Keratinocyte (primary cell): ENCODE data around the gene PNISR. TPM values are rescaled to one million over a fixed set of nuclear protein-coding genes. Genes with fewer than 3 reads are reported as not detected.

Experiments used
- DNase-seq: peaks from one replicate; pipeline ENCODE4 v3.0.0-alpha.2; 2011; ENCODE audit warnings: low read depth, missing footprints, low spot score
- FAIRE-seq: peaks from 2 replicates; lab custom pipeline; 2011; peaks lifted over from hg19 to GRCh38; lab: Jason Lieb, UNC
- H2AFZ ChIP-seq: 2 replicates; pipeline ENCODE4 v1.6.0; 2012; ENCODE audit warnings: low read length, control low read depth, inconsistent platforms; ENCODE audit not compliant: control insufficient read depth
- H3K27ac ChIP-seq: 2 replicates; pipeline ENCODE4 v1.5.1; 2011; ENCODE audit warnings: low read length; ENCODE audit not compliant: control insufficient read depth, insufficient read depth
- H3K27me3 ChIP-seq: 3 replicates; pipeline ENCODE4 v1.6.0; 2011; ENCODE audit warnings: low read length; ENCODE audit not compliant: control insufficient read depth, insufficient read depth; ENCODE audit errors: extremely low read depth
- H3K36me3 ChIP-seq, 2 experiments: 2 replicates in 1 of 2; 3 replicates in 1 of 2; pipeline ENCODE4 v1.5.1; 2011; ENCODE audit warnings: low read length in 2 of 2, mild to moderate bottlenecking in 1 of 2; ENCODE audit not compliant: control insufficient read depth in 2 of 2, insufficient read depth in 2 of 2; ENCODE audit errors: extremely low read depth in 1 of 2
- H3K4me1 ChIP-seq: 3 replicates; pipeline ENCODE4 v1.5.1; 2011; ENCODE audit warnings: low read length; ENCODE audit not compliant: control insufficient read depth, insufficient read depth; ENCODE audit errors: extremely low read depth
- H3K4me2 ChIP-seq: 3 replicates; pipeline ENCODE4 v1.6.0; 2011; ENCODE audit warnings: low read depth, low read length; ENCODE audit not compliant: control insufficient read depth, insufficient read depth; ENCODE audit errors: extremely low read depth
- H3K4me3 ChIP-seq, 3 experiments: fragments of 200-600 bp in 1 of 3; sonication (generic) in 1 of 3; 2 replicates in 2 of 3; 3 replicates in 1 of 3; pipeline ENCODE4 v1.5.1; 2011 to 2016; ENCODE audit warnings: low read length in 3 of 3, mild to moderate bottlenecking in 3 of 3, control low read depth in 2 of 3, inconsistent platforms in 1 of 3, low read depth in 1 of 3, mixed read lengths in 1 of 3, mixed run types in 1 of 3, moderate library complexity in 1 of 3; ENCODE audit not compliant: control insufficient read depth in 2 of 3, insufficient read depth in 2 of 3; ENCODE audit errors: extremely low read depth in 1 of 3
- H3K79me2 ChIP-seq: 2 replicates; pipeline ENCODE4 v1.6.0; 2012; ENCODE audit warnings: low read length; ENCODE audit not compliant: control insufficient read depth, insufficient read depth
- H3K9ac ChIP-seq: 3 replicates; pipeline ENCODE4 v1.6.0; 2011; ENCODE audit warnings: low read length; ENCODE audit not compliant: control insufficient read depth, insufficient read depth; ENCODE audit errors: extremely low read depth
- H3K9me1 ChIP-seq: 3 replicates; pipeline ENCODE4 v1.6.0; 2011; ENCODE audit warnings: low read length; ENCODE audit not compliant: control insufficient read depth, insufficient read depth; ENCODE audit errors: extremely low read depth
- H3K9me3 ChIP-seq: 2 replicates; pipeline ENCODE4 v1.5.1; 2012; ENCODE audit warnings: low read depth, low read length; ENCODE audit not compliant: control insufficient read depth
- H4K20me1 ChIP-seq: 3 replicates; pipeline ENCODE4 v1.6.0; 2011; ENCODE audit warnings: low read length; ENCODE audit not compliant: control insufficient read depth, insufficient read depth; ENCODE audit errors: extremely low read depth
- CTCF ChIP-seq, 3 experiments: IDR thresholded peaks in 1 of 3; conservative IDR thresholded peaks in 1 of 3; optimal IDR thresholded peaks in 1 of 3; 2 replicates in 2 of 3; 3 replicates in 1 of 3; pipeline versions ENCODE3 to v1.5.1; 2011; ENCODE audit warnings: low read length in 3 of 3, mild to moderate bottlenecking in 3 of 3, moderate library complexity in 2 of 3, control low read depth in 1 of 3, inconsistent platforms in 1 of 3; ENCODE audit not compliant: insufficient read depth in 2 of 3; ENCODE audit errors: extremely low read depth in 1 of 3
- EZH2 ChIP-seq: IDR thresholded peaks from one replicate; pipeline ENCODE4 v1.6.1; 2012; ENCODE audit warnings: inconsistent platforms, mild to moderate bottlenecking, low read length, moderate library complexity
- dilution Hi-C: fragments of 300-500 bp; cut with MboI; formaldehyde crosslinking; loops from one replicate; pipeline ENCODE4 v1.7.0; 2020; ENCODE audit warnings: low sequenced_read_pairs; ENCODE audit not compliant: extremely low pct_ligation_motif_present
- polyA plus RNA-seq, 5 experiments: library from polyadenylated mRNA; depleted of rRNA in 3 of 5; stranded (reverse) in 3 of 5; stranded (forward) in 1 of 5; unstranded in 1 of 5; fragments of >200 nt; gene quantifications; 1 replicate in 1 of 5; 2 replicates in 3 of 5; 3 replicates in 1 of 5; pipeline versions ENCODE4 v1.2.1 to v1.2.3, GENCODE V29; 2011 to 2012; ENCODE audit warnings: missing spikeins in 2 of 5, low read depth in 1 of 5, low replicate concordance in 1 of 5

PNISR gene
- polyA plus RNA-seq, 1 donor (not counting 4 experiments of a cell fraction or from before 2014, with no cell fraction given): 60.5 TPM

GRCh38 chr6:99415446-99415845, 9.7 kb downstream of the PNISR start:
- peaks cover under 1% of the 10 kb centered on the region for H4K20me1 ChIP-seq

GRCh38 chr6:99412065-99412464, 13.0 kb downstream of the PNISR start:
- no peak for DNase-seq
- no peaks in the 10 kb centered on the region for H4K20me1 ChIP-seq
- no peak for TF ChIP-seq CTCF (optimal IDR thresholded peaks at IDR 0.05 in 1 of 3, IDR thresholded peaks at IDR 0.05 in 1 of 3, conservative IDR thresholded peaks at IDR 0.05 in 1 of 3; ENCODE audit: extremely low read depth in 1 of 3, insufficient read depth in 2 of 3, low read length in 3 of 3)
- no peak for TF ChIP-seq EZH2
- dilution Hi-C loops: no loop called here
- H3K36me3 ChIP-seq: peaks cover 7 to 9% of the 10 kb centered on the region in 2 experiments
- FAIRE-seq: no peak
- peaks cover 53% of the 10 kb centered on the region for H3K79me2 ChIP-seq
- no peaks in the 10 kb centered on the region for H3K4me1 ChIP-seq
- no peaks in the 10 kb centered on the region for H3K9me3 ChIP-seq
- H3K4me2 ChIP-seq: no peak overlapping the region
- H3K4me3 ChIP-seq: no peak overlapping the region
- H3K27ac ChIP-seq: no peak overlapping the region
- H3K9me1 ChIP-seq: no peaks in the 10 kb centered on the region
- no peaks in the 10 kb centered on the region for H3K27me3 ChIP-seq
- no peak overlapping the region for H3K9ac ChIP-seq
- no peak overlapping the region for H2AFZ ChIP-seq

More at GRCh38 chr6:99415446-99415845, 9.7 kb downstream of the PNISR start:
- Histone ChIP-seq H3K4me2 (no peak overlapping the region), H3K27ac (no peak overlapping the region), H3K36me3 (peaks cover 3 to 5% of the 10 kb centered on the region in 2 experiments), H2AFZ (no peak overlapping the region), H3K27me3 (no peaks in the 10 kb centered on the region), H3K4me1 (no peaks in the 10 kb centered on the region), H3K79me2 (peaks cover 82% of the 10 kb centered on the region), H3K9me3 (no peaks in the 10 kb centered on the region), H3K9ac (no peak overlapping the region), H3K9me1 (no peaks in the 10 kb centered on the region), H3K4me3 (no peak overlapping the region)
- dilution Hi-C loops: no loop called here
- TF ChIP-seq CTCF (optimal IDR thresholded peaks at IDR 0.05 in 1 of 3, IDR thresholded peaks at IDR 0.05 in 1 of 3, conservative IDR thresholded peaks at IDR 0.05 in 1 of 3; ENCODE audit: extremely low read depth in 1 of 3, insufficient read depth in 2 of 3, low read length in 3 of 3): no peak
- no peak for TF ChIP-seq EZH2
- DNase-seq (no peak), FAIRE-seq (no peak)
